Testis (tissue), 2 donors: ENCODE data around the gene HK1.

ENCODE experiments used
- POLR2A ChIP-seq: fragments of 450-650 bp; IDR thresholded peaks from one replicate; pipeline ENCODE4 v1.6.1; 2017; ENCODE audit warnings: antibody characterized with exemption, mild to moderate bottlenecking, moderate library complexity
- TF ChIP-seq, protein P1 (sequence below), 3 experiments: fragments of 450-650 bp in 2 of 3; fragments of 200-600 bp in 1 of 3; sonication (generic) in 1 of 3; IDR thresholded peaks; one replicate each; pipeline ENCODE4 v1.5.1; 2016 to 2019; ENCODE audit warnings: antibody characterized with exemption in 3 of 3, mild to moderate bottlenecking in 2 of 3, moderate library complexity in 1 of 3

DNA sequence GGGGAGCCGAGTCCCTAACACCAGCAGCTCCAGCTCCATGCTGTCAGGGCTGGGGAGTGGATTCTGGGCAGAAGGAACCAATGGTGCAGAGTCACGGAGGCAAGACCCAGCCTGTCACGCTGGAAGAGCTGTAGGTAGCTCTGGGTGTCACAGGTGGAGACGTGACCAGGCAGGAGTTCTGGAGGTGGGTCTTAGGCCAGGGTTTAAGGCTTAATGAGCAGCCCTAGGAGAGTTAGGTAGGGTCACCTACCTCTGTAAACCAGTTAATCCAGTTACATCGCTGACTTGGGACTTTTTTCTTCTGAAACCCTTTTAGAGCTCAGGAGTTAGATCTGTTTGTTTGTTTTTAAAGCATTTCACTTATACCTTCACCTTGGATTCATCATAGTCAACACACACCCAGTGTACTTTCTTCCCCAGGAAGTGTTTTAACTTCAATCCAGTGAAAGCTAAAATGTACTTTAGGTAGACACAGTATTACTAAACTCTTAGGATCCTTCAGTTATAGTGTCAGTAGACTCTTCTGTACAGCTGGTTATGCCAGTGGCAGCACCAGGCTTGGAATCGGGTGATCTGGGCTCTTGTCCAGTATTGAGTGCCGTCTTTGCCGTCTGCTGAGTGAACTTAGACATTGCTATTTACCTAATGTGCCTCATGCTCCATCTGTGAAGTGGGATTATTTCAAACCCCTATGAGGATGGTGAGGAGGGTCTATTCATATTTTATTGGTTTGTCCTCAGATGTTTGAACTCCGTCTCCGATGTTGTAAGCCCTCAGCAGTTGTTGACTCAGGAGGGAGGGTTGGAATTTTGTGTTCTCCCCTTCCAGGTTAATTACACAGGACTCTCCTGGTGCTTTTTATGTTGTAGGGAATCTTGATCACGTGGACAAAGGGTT, 107.4 kb downstream of the HK1 start:
- TF ChIP-seq, protein P1, sequence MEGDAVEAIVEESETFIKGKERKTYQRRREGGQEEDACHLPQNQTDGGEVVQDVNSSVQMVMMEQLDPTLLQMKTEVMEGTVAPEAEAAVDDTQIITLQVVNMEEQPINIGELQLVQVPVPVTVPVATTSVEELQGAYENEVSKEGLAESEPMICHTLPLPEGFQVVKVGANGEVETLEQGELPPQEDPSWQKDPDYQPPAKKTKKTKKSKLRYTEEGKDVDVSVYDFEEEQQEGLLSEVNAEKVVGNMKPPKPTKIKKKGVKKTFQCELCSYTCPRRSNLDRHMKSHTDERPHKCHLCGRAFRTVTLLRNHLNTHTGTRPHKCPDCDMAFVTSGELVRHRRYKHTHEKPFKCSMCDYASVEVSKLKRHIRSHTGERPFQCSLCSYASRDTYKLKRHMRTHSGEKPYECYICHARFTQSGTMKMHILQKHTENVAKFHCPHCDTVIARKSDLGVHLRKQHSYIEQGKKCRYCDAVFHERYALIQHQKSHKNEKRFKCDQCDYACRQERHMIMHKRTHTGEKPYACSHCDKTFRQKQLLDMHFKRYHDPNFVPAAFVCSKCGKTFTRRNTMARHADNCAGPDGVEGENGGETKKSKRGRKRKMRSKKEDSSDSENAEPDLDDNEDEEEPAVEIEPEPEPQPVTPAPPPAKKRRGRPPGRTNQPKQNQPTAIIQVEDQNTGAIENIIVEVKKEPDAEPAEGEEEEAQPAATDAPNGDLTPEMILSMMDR (IDR thresholded peaks at IDR 0.05) = no peak
- TF ChIP-seq POLR2A = no peak
